Peyer's patch (tissue), 4 donors: ENCODE data around the gene GPR78. TPM values are rescaled to one million over a fixed set of nuclear protein-coding genes. Genes with fewer than 3 reads are reported as not detected.

Experiments used
- DNase-seq, 3 donors: peaks; one replicate each; pipeline ENCODE4 v3.0.0-alpha.2; 2017 to 2019
- H3K27ac ChIP-seq, 4 donors: fragments of 200-600 bp; sonication (generic); one replicate each; pipeline ENCODE4 v1.5.1; 2016 to 2019
- H3K27me3 ChIP-seq, 2 donors: fragments of 200-600 bp; sonication (generic); one replicate each; pipeline ENCODE4 v1.5.1; 2019
- H3K36me3 ChIP-seq, 3 donors: fragments of 200-600 bp; sonication (generic); one replicate each; pipeline ENCODE4 v1.5.1; 2016 to 2019
- H3K4me1 ChIP-seq, 4 donors: fragments of 200-600 bp; sonication (generic); one replicate each; pipeline ENCODE4 v1.5.1; 2016 to 2019
- H3K4me3 ChIP-seq, 4 donors: fragments of 200-600 bp; sonication (generic); 1 replicate in 3 of 4; 2 replicates in 1 of 4; pipeline ENCODE4 v1.5.1; 2016 to 2019; ENCODE audit warnings: mild to moderate bottlenecking in 1 of 4
- H3K9me3 ChIP-seq, 4 donors: fragments of 200-600 bp; sonication (generic); one replicate each; pipeline ENCODE4 v1.5.1; 2016 to 2019; ENCODE audit warnings: mild to moderate bottlenecking in 1 of 4
- CTCF ChIP-seq, 6 experiments: fragments of 450-650 bp in 4 of 6; fragments of 200-600 bp in 2 of 6; sonication (generic) in 1 of 6; IDR thresholded peaks; one replicate each; pipeline ENCODE4 v1.5.1; 2017 to 2019; ENCODE audit warnings: antibody characterized with exemption in 6 of 6, mild to moderate bottlenecking in 3 of 6, moderate library complexity in 1 of 6
- POLR2A ChIP-seq, 2 donors: fragments of 450-650 bp; IDR thresholded peaks; one replicate each; pipeline ENCODE4 v1.5.1; 2017; ENCODE audit warnings: antibody characterized with exemption in 2 of 2, mild to moderate bottlenecking in 2 of 2, moderate library complexity in 2 of 2
- total RNA-seq, 4 donors: library from RNA; depleted of rRNA; stranded (reverse); fragments of >200 nt; gene quantifications; one replicate each; pipeline ENCODE4 v1.1.0, GENCODE V29; 2016

The GPR78 gene
- total RNA-seq, 4 donors from 2014 or later, result not detected

- H3K27me3 ChIP-seq, result no peaks in the 10 kb centered on the region
- TF ChIP-seq CTCF (IDR thresholded peaks at IDR 0.05) (peak in 4 of 6 experiments; percentile 12 to 34 (median 24)), POLR2A (IDR thresholded peaks at IDR 0.05) (no peak)
- no peak overlapping the region for H3K27ac ChIP-seq
- no peak overlapping the region for H3K4me3 ChIP-seq
- no peak for DNase-seq
- no peaks in the 10 kb centered on the region for H3K9me3 ChIP-seq
- H3K36me3 ChIP-seq, result no peaks in the 10 kb centered on the region
- H3K4me1 ChIP-seq, result no peaks in the 10 kb centered on the region
These were observed 32.9 kb upstream of the GPR78 start for GRCh38 chr4:8547108-8547911.

DNA sequence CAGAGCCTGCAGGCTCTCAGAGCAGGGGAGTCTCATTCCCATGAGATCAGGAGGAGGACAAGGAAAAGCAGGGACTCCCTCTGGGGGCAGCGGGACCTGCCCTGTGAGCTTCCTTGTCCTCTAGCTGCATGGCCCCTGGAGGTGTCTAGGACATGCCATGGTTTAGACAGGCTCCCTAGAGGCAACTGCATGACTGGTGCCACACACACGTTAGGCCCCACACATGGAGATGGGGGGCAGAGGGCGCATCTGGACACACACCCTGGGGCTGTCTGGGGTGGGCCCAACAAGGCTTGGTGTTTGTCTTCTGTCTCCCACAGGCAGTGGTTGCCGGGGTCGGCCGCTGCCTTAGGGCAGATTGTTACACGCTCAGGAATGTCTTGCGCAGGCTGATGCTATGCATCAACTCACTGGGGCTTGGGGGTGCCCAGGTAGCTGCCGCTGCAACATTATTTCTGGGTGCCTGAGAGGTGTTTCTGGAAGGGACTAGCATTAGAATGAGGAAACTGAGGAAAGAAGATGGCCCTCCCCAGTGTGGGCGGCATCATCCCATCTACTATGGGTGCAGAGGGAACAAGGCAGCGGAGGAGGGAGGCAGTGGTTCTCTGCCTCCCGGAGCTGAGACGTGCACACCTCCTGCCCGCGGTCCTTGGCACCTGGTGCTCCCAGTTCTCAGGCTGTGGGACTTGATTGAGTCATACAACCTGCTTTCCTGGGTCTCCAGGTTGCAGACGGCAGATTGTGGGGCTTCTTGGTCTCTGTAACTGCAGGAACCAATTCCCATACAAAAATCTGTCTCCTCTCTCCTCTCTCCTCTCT, 32.1 kb upstream of the GPR78 start:
- H3K27ac ChIP-seq, result no peak overlapping the region
- no peaks in the 10 kb centered on the region for H3K36me3 ChIP-seq
- H3K4me1 ChIP-seq, result no peaks in the 10 kb centered on the region
- no peak overlapping the region for H3K4me3 ChIP-seq
- no peaks in the 10 kb centered on the region for H3K27me3 ChIP-seq
- TF ChIP-seq POLR2A (IDR thresholded peaks at IDR 0.05), result no peak
- TF ChIP-seq CTCF (IDR thresholded peaks at IDR 0.05), result no peak
- no peak for DNase-seq
- H3K9me3 ChIP-seq, result no peaks in the 10 kb centered on the region

DNA sequence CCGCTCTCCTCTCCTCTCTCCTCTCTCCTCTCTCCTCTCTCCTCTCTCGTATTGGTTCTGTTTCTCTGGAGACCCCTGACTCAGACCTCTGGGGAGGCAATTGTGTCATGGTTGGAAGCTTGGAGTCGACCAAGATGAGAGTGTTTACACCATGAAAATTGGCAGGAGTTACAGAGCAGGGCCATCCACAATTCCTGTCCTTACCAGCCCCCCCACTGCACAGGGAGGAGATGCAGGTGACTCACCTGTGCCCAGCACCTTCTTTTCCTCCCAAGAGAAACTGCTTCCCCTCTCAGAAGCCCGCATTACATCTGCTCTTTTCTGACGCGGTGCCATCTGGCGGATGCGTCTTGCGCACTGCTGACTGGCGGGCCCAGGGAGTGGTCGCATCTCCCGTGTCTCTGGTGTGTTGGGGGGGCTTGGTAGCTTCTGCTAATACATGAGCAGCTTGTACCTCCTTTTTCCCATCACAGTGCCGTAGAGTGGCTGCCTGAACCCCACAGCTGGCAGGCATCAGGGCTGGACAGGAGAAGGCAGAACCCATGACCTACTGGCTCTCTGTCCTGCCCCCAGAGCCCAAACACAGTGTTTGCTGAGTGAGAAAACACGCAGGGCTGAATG, 31.4 kb upstream of the GPR78 start:
- TF ChIP-seq POLR2A (IDR thresholded peaks at IDR 0.05) (no peak), CTCF (IDR thresholded peaks at IDR 0.05) (no peak)
- Histone ChIP-seq H3K4me1 (no peaks in the 10 kb centered on the region), H3K27ac (no peak overlapping the region), H3K36me3 (no peaks in the 10 kb centered on the region), H3K9me3 (no peaks in the 10 kb centered on the region), H3K4me3 (no peak overlapping the region), H3K27me3 (no peaks in the 10 kb centered on the region)
- DNase-seq, result peak in 1 of 3 donors; percentile 27

GRCh38 chr4:8549352-8549931, 30.8 kb upstream of the GPR78 start:
- H3K4me1 ChIP-seq, result no peaks in the 10 kb centered on the region
- no peak for TF ChIP-seq POLR2A (IDR thresholded peaks at IDR 0.05)
- TF ChIP-seq CTCF (IDR thresholded peaks at IDR 0.05), result no peak
- no peak for DNase-seq

DNA sequence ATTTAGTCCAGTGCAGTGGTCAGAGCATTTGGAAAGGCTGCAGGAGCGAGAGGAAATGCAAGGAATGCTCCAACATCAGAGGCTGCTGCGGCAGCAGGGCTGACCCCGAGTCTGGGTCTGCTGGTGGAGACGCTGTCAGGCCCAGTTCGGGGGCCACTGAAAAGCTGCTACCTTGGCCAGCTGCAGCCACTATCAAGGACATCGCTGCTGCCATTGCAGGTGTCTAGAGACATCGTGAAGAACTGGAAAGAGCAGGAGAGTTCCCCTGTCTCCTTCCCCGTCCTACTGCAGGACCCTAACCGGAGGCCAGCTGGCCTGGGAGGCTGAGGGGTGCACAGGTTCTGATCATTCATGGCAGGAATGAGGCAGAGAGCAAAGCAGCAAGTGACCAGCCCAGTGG, 29.5 kb upstream of the GPR78 start:
- TF ChIP-seq CTCF (IDR thresholded peaks at IDR 0.05) (no peak), POLR2A (IDR thresholded peaks at IDR 0.05) (no peak)
- no peak for DNase-seq
- H3K9me3 ChIP-seq, result no peaks in the 10 kb centered on the region

More at GRCh38 chr4:8549352-8549931, 30.8 kb upstream of the GPR78 start:
- Histone ChIP-seq H3K27ac (no peak overlapping the region), H3K27me3 (no peaks in the 10 kb centered on the region), H3K9me3 (no peaks in the 10 kb centered on the region), H3K4me3 (no peak overlapping the region), H3K36me3 (no peaks in the 10 kb centered on the region)

More for the DNA sequence above, 29.5 kb upstream of the GPR78 start:
- Histone ChIP-seq H3K4me1 (no peaks in the 10 kb centered on the region), H3K36me3 (no peaks in the 10 kb centered on the region), H3K4me3 (no peak overlapping the region), H3K27me3 (no peaks in the 10 kb centered on the region), H3K27ac (no peak overlapping the region)
